Spleen (tissue), 11 donors: ENCODE data around the gene ALG5. TPM values are rescaled to one million over a fixed set of nuclear protein-coding genes. Genes with fewer than 3 reads are reported as not detected.

Experiments used
- DNase-seq: peaks from one replicate; pipeline ENCODE4 v3.0.0-alpha.2; 2020
- H3K27ac ChIP-seq, 8 donors: fragments of 200-600 bp; sonication (generic) in 7 of 8; 1 replicate in 4 of 8; 2 replicates in 4 of 8; pipeline versions ENCODE4 v1.5.0 to v1.8.0; 2016 to 2021; ENCODE audit warnings: inconsistent platforms in 4 of 8, mild to moderate bottlenecking in 4 of 8, moderate library complexity in 1 of 8
- H3K27me3 ChIP-seq, 7 donors: fragments of 200-600 bp; sonication (generic) in 6 of 7; replicated peaks in 1 of 7; 1 replicate in 4 of 7; 2 replicates in 3 of 7; pipeline versions ENCODE4 v1.5.0 to v1.8.0; 2016 to 2021; ENCODE audit warnings: inconsistent platforms in 3 of 7, mild to moderate bottlenecking in 1 of 7
- H3K36me3 ChIP-seq, 6 donors: fragments of 200-600 bp; sonication (generic) in 5 of 6; 1 replicate in 4 of 6; 2 replicates in 2 of 6; pipeline versions ENCODE4 v1.5.0 to v1.8.0; 2016 to 2021; ENCODE audit warnings: inconsistent platforms in 2 of 6
- H3K4me1 ChIP-seq, 6 donors: fragments of 200-600 bp; sonication (generic) in 5 of 6; 1 replicate in 3 of 6; 2 replicates in 3 of 6; pipeline versions ENCODE4 v1.5.0 to v1.8.0; 2016 to 2021; ENCODE audit warnings: inconsistent platforms in 3 of 6
- H3K4me3 ChIP-seq, 8 donors: fragments of 200-600 bp; sonication (generic) in 7 of 8; 1 replicate in 4 of 8; 2 replicates in 4 of 8; pipeline versions ENCODE4 v1.5.0 to v1.8.0; 2016 to 2021; ENCODE audit warnings: inconsistent platforms in 4 of 8, mild to moderate bottlenecking in 4 of 8, moderate library complexity in 2 of 8
- H3K9me3 ChIP-seq, 8 donors: fragments of 200-600 bp; sonication (generic) in 7 of 8; 1 replicate in 4 of 8; 2 replicates in 4 of 8; pipeline versions ENCODE4 v1.5.0 to v1.8.0; 2016 to 2021; ENCODE audit warnings: inconsistent platforms in 4 of 8
- CTCF ChIP-seq, 11 experiments: fragments of 200-600 bp in 7 of 11; fragments of 450-650 bp in 4 of 11; sonication (generic) in 4 of 11; IDR thresholded peaks in 8 of 11; conservative IDR thresholded peaks in 3 of 11; 1 replicate in 7 of 11; 2 replicates in 4 of 11; pipeline versions ENCODE4 v1.4.0 to v1.8.0; 2016 to 2021; ENCODE audit warnings: antibody characterized with exemption in 11 of 11, inconsistent platforms in 4 of 11, mild to moderate bottlenecking in 1 of 11
- POLR2A ChIP-seq, 3 donors: fragments of 450-650 bp; IDR thresholded peaks; one replicate each; pipeline ENCODE4 v1.5.1; 2017; ENCODE audit warnings: antibody characterized with exemption in 3 of 3, mild to moderate bottlenecking in 1 of 3
- POLR2AphosphoS5 ChIP-seq, 3 donors: sonication (generic); formaldehyde crosslinking; IDR thresholded peaks; one replicate each; pipeline ENCODE4 v1.5.1; 2017; ENCODE audit warnings: antibody characterized with exemption in 3 of 3
- WGBS, 5 donors: extraction: QIAGEN DNeasy Blood & Tissue Kit in 3 of 5; methylation state at CpG; one replicate each; pipeline versions ENCODE4 v1.1.5 to v1.1.7; 2013 to 2018; 5-methylcytosine and 5-hydroxymethylcytosine counted together
- intact Hi-C: fragments of 100-400 bp; cut with DNase I; formaldehyde crosslinking; loops from one replicate; pipeline ENCODE4 v1.15.0; 2023; ENCODE audit warnings: low total_unique reads
- polyA plus RNA-seq, 3 donors: library from polyadenylated mRNA; stranded (reverse); fragments of 200-250 nt; gene quantifications; one replicate each; pipeline ENCODE4 v1.2.1, GENCODE V29; 2013
- total RNA-seq, 7 donors: library from RNA; depleted of rRNA in 3 of 7; stranded (reverse); fragments of >200 nt in 3 of 7; fragmentation: NEBNext Ultra II Directional in 4 of 7; extraction: Animal tissue kit (Norgen Biotek cat#: 25700) in 4 of 7; gene quantifications; one replicate each; pipeline versions ENCODE4 v1.1.0 to v1.2.1, GENCODE V29; 2016 to 2021
- donor health status: healthy with polysubstance abuse.
- donor health status: DM: no; HTN: no; CAD: no; lungs with moderate emphysema.
- donor health status: DM: no; HTN: no; CAD: no.
- donor health status: Bipolar disorder and iron deficiency.
- donor health status: healthy.
- donor health status: DM: no; HTN: no; CAD: no.
- donor health status: DM: yes; HTN: yes; CAD: no.

ALG5 gene
- total and polyA plus RNA-seq, 10 donors: 20.8 to 36.8 (median 25.0) TPM

GRCh38 chr13:36924001-36924400 lies 75.1 kb downstream of the ALG5 start:
- no peak for DNase-seq
- no peak for TF ChIP-seq CTCF (IDR thresholded peaks at IDR 0.05 in 8 of 11, conservative IDR thresholded peaks at IDR 0.05 in 3 of 11)
- no peak for TF ChIP-seq POLR2AphosphoS5 (IDR thresholded peaks at IDR 0.05)
- no peak for TF ChIP-seq POLR2A (IDR thresholded peaks at IDR 0.05)
- Histone ChIP-seq H3K4me3 (no peak overlapping the region), H3K27ac (no peak overlapping the region), H3K27me3 (peaks cover 0 to 34% (median 14%) of the 10 kb centered on the region in 7 donors), H3K36me3 (no peaks in the 10 kb centered on the region), H3K9me3 (no peaks in the 10 kb centered on the region), H3K4me1 (peaks cover 0 to 15% (median 8%) of the 10 kb centered on the region in 6 donors)
- intact Hi-C loops: no loop called here
- 64 to 80% (median 77%) methylated on average over 3 of the region's 3 CpGs for WGBS, 5 donors

- no peak for DNase-seq
- H3K9me3 ChIP-seq: no peaks in the 10 kb centered on the region
- H3K4me3 ChIP-seq: no peak overlapping the region
- H3K27me3 ChIP-seq: peaks cover 0 to 53% (median 14%) of the 10 kb centered on the region in 7 donors
- intact Hi-C loops: no loop called here
- peaks cover 0 to 23% (median 12%) of the 10 kb centered on the region in 6 donors for H3K4me1 ChIP-seq
- no peak for TF ChIP-seq CTCF (IDR thresholded peaks at IDR 0.05 in 8 of 11, conservative IDR thresholded peaks at IDR 0.05 in 3 of 11)
- no peak for TF ChIP-seq POLR2AphosphoS5 (IDR thresholded peaks at IDR 0.05)
- TF ChIP-seq POLR2A (IDR thresholded peaks at IDR 0.05): no peak
- WGBS, 5 donors: 78 to 91% (median 84%) methylated on average over 10 of the region's 10 CpGs
- H3K27ac ChIP-seq: no peak overlapping the region
- H3K36me3 ChIP-seq: no peaks in the 10 kb centered on the region
Observed at GRCh38 chr13:36921631-36922301, 77.4 kb downstream of the ALG5 start.

- 75 to 86% (median 83%) methylated on average over 8 to 9 of the region's 9 CpGs for WGBS, 5 donors
- no peak overlapping the region for H3K27ac ChIP-seq
- H3K4me1 ChIP-seq: peaks cover 0 to 23% (median 12%) of the 10 kb centered on the region in 6 donors
- peaks cover 0 to 63% (median 14%) of the 10 kb centered on the region in 7 donors for H3K27me3 ChIP-seq
- TF ChIP-seq POLR2A (IDR thresholded peaks at IDR 0.05) (no peak), CTCF (IDR thresholded peaks at IDR 0.05 in 8 of 11, conservative IDR thresholded peaks at IDR 0.05 in 3 of 11) (no peak), POLR2AphosphoS5 (IDR thresholded peaks at IDR 0.05) (no peak)
- no peak for DNase-seq
- H3K36me3 ChIP-seq: no peaks in the 10 kb centered on the region
- intact Hi-C loops: no loop called here
- no peaks in the 10 kb centered on the region for H3K9me3 ChIP-seq
- H3K4me3 ChIP-seq: peak overlapping the region in 4 of 8 donors; percentile 48 to 72 (median 54)
Observed at GRCh38 chr13:36920616-36921185, 78.4 kb downstream of the ALG5 start.
